ENCODE measurements around the gene INPP4A.

Gene INPP4A

DNA sequence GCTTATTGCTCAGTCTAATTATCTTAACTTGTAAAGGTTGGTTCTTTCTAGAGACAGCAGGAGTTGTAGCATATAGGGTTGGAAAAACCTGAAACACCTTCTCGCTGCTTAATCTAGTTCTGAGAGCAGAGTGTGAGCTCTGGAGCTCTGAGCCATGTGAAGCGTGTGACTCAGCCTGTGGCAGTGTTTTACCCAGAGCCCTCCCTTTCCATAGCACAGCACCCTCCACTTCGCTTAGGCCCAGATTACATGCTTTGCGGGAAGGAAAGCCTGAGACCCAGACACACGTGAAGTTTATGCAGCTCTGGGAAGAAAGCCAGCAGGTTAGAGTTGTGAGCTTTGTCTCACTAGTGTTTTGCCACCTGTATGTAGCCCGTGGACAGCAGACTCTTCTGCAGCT lies 74.5 kb downstream of the INPP4A start:
- DNase-seq = no peak

DNA sequence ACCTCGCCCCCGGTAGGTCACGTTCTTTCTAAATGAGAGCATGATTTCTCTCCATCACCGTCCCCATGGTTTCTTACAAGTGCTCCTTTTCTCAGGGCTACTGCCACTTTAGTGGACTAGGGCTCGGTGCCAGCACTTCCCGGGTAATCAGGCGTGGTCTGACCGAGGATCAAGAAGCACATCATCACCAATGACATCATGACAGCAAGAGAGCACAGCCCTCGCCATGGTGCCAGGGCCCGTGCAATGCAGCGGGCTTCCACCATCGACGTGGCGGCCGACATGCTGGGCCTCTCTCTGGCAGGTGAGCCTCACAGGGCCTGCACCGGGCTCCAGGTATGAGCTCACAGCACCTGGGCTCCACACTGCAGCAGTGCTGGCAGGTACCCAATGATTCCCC lies 75.2 kb downstream of the INPP4A start:
- no peak for DNase-seq

DNA sequence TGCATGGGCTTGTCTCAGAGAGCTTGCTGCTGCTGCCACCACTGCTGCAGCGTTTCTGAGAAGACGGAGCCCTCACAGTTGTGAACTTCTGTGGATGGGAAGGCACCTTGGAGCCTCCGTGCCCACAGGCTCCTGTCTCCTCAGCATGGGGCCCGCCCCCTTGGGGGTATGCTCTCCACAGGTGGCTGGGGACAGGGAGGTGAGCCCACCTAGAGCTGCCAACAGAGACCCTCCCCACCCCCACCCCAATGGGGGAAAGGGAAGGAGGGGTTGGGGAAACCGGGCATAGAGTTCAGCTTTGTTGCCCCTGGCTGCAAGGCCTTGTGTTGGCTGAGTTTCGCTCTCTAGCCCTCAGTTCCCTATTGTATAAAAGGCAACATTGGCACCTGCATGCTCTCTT lies 76.1 kb downstream of the INPP4A start:
- no peak for DNase-seq

GRCh38 chr2:98521266-98521665 lies 76.6 kb downstream of the INPP4A start:
- no peak for DNase-seq

GRCh38 chr2:98522854-98523253 lies 78.2 kb downstream of the INPP4A start:
- DNase-seq = no peak

- no peak for DNase-seq
These were observed 79.5 kb downstream of the INPP4A start for GRCh38 chr2:98524168-98524567.

DNA sequence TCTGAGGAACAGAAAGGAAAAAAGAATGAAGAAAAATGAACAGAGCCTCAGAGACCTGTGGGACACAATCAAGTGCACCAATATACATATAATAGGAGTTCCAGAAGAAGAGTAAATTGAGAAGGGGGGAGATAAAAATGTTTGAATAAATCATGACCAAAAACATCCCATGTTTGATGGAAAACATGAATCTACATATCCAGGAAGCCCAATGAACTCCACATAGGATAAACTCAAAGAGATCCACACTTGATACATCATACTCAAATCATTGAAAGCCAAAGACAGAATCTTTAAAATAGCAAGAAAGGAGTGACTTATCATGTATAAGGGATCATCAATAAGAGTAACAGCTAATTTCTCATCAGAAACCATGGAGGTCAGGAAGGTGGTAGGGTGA lies 83.7 kb downstream of the INPP4A start:
- DNase-seq = no peak

DNA sequence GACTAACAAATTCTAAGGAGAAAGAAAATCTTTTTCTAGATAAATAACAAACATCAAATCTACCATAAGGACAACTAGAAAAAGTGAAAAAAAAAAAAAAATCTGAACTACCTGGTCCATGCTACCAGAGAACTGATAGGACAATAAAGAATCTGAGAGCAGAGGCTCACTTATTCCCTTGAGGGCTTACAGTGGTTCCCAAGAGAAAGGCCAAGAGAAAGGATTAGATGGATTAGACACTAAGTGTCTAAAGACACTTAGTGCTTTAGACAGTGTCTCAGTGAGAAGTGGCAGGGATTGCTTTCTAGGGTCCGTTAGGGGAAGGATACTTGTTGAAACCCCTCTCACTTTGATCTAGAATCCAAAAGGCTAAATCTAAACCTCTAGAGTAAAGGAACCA lies 85.5 kb downstream of the INPP4A start:
- DNase-seq = peak; percentile 14

DNA sequence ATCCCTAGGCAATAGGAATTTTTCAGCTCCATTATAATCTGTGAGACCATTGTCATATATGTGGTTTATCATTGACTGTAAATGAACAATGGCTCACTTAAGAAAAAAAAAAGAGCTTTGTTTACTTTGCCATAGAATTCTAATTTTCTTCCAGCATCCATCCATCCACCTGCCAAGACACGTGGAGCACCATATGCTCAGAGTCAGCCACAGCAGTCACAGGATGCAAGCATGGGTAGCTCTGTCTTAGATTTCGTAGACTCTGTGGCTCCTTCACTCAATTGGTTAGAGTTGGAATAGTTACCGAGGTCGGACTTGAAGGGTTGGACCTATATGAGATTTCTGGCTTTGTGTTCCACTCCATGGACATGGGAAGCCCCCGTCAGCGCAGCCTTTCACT lies 88.1 kb downstream of the INPP4A start:
- no peak for DNase-seq

- no peak for DNase-seq
These were observed 88.9 kb downstream of the INPP4A start for GRCh38 chr2:98533547-98533946.

DNA sequence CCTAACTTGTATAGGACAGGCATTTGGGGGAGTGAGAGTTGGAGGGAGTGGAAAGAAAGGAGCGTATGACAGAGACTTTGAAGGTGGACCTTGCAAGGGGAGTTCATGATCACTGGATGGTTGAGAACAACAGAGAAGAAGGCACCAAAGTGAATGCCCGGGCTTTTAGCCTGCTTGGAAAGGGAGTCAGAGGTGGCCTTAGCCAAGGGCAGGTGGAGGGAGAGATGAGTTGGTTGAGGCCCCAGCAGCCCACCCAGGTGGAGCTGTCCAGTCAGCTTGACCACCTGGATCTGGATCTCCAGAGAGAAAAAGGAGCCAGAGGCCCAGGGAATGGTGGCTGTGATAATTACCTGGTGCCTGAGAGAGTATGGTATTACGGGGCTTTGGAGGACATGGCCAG lies 90.1 kb downstream of the INPP4A start:
- no peak for DNase-seq

GRCh38 chr2:98535971-98536677 lies 91.5 kb downstream of the INPP4A start:
- peak; percentile 55 for DNase-seq

- DNase-seq = no peak
These were observed 92.9 kb downstream of the INPP4A start for GRCh38 chr2:98537390-98538126.

DNA sequence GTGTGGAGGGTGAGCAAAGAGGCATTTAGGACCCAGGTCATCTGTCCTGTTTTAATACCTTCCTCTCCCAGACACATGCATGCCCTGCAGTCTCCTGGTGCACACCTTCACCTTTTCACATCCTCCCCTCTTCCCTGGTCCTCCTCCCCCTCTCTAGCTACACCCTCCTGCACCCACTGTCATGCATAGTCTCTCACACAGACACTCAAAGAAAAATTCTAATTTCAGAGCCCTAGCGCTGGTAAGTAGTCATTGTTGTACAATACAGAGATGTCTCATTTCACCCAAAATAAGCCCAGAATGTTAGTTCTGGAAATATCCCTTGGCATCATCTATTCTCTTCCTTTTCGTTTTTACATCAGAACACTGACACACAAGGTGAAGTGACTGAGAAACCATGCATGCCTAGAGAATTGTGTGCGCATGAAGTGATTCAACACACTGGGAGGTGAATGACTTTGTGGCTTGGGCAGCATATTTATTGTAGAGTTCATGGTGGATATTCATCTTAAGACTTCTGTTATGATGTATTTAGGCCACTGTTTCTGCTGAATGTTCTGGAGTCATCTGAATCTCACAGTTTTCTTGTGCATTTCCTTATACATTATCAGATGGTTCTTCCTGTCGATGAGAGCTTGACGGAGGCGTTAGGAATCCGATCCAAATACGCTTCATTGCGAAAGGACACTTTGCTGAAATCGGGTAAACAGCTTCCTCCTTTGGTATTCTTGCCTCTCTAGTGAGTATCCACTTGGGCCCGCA lies 93.8 kb downstream of the INPP4A start:
- no peak for DNase-seq

GRCh38 chr2:98539056-98539735 lies 94.5 kb downstream of the INPP4A start:
- no peak for DNase-seq

GRCh38 chr2:98540536-98540935 lies 95.9 kb downstream of the INPP4A start:
- no peak for DNase-seq

DNA sequence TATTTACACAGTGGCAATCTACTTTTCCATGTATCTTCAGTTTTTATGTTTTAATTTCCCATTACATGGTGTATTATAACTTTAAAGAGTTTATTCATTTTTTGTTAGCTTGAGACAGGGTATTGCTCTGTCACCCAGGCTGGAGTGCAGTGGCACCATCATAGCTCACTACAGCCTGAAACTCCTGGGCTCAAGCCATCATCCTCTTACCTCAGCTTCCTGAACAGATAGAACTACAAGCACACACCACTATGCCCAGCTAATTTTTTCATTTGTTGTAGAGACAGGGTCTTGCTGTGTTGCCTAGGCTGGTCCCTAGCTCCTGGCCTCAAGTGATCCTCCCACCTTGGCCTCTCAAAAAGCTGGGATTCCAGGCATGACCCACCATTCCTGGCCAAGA lies 96.8 kb downstream of the INPP4A start:
- DNase-seq = no peak

DNA sequence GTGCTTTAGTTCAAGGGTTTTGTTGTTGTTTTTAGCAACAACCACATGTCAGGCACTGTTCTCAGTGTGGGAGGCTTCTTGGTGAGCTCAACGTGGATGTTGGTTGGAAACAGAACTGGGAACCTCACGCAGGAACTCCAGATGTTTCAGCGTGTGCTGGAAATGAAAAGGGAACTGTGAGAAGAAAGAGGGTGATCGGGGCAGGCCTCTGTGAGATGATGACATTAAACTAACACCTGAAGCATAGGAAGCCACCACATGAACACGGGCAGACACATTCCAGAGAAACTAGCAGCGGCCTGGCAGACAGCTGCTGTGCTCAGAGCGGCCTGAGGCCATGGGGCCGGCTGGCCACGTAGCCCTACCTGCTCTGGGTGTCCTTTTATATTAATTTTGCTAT lies 97.2 kb downstream of the INPP4A start:
- no peak for DNase-seq

DNA sequence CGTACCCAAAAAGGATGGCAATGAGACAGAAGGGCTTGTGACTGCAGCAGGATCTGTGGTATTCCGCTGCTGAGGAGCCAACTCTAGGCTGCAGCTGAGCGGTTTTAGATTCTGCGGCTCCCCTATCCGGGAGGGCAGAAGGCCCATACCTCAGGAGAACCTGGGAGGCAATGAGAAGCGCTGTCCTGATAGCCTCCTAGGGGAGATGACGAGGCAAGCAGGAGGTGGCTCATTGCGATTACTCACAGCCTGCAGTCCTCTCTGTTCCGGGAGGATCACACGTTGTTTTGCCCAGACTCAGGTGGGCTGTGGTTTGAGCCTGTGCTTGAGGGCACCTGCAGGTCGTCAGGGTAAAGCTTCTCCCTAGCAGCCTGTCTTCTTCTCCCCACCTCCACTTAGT lies 98.6 kb downstream of the INPP4A start:
- no peak for DNase-seq

DNA sequence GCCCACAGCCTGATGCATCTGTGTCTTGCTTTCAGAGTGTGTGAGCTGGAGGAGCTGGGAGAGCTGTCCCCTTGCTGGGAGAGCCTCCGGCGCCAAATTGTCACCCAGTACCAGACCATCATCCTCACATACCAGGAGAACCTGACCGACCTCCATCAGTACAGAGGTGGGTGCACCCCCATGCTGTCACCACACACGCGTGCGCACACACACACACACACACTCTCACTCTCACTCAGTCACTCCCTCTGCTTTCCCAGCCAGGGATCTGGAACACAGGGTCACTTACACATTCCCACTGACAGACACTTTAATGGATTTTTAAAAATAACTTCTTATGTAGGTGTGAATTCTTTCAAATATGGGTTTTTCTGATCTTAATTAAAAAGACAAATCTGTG lies 99.2 kb downstream of the INPP4A start:
- no peak for DNase-seq

DNA sequence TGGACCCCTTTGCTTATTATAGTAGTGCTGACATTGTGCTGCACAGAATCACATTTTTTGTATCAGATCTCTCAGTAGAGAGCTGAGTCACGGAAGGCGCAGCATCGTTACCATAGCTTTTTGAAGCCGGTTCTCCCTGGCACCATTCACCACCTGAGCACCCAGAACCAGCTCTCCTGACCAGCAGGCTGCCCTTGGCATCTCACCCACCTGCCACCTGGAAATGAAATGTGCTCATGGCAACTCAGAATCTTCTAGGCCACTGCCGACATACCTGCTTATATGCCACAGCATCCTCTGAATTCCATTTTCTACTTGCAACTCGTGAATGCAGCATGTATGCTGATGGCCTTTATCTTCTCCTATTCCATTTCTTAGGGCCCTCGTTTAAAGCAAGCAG lies 100.9 kb downstream of the INPP4A start:
- no peak for DNase-seq

- DNase-seq = no peak
These were observed 101.5 kb downstream of the INPP4A start for GRCh38 chr2:98546186-98546585.

DNA sequence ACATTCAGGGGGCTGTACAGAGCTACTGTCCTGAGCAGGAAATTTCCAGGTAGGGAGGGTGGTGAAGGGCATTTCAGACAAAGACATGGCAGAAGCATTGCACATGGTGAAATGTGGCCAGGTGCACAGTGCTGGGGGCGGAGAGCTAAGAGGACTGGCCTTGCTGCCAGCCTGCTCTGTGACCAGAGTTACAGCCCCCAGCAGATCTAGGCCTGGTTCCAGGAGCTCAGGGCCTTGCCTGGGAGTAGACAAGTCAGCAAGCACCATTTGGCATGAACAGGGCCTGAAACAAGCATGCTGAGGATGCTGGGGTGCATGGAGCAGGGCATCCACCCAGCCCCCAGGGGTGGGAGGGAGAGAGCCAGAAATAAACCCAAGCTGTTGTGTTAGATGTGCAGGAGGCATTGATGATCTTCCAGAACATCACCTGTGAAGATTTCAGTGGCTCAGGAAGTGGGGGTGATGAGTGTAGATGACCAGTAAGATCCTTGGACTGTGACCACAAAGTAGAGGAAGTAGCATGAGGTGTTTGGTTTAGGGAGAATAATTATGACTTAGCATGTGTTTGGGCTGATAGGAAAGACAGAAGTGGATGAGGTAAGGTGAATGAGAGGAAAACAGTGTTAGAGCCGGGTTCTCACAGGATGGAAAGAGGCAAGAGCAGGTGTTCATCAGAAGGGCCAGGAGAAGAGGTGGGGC lies 102.6 kb downstream of the INPP4A start:
- DNase-seq = no peak
